ENCODE measurements around the gene TRERF1.
"Not testable (repeated sequence)": the region's sequence is repeated elsewhere in the genome, so short reads cannot be mapped to it uniquely, and the experiment has no call there.

The TRERF1 gene, protein sequence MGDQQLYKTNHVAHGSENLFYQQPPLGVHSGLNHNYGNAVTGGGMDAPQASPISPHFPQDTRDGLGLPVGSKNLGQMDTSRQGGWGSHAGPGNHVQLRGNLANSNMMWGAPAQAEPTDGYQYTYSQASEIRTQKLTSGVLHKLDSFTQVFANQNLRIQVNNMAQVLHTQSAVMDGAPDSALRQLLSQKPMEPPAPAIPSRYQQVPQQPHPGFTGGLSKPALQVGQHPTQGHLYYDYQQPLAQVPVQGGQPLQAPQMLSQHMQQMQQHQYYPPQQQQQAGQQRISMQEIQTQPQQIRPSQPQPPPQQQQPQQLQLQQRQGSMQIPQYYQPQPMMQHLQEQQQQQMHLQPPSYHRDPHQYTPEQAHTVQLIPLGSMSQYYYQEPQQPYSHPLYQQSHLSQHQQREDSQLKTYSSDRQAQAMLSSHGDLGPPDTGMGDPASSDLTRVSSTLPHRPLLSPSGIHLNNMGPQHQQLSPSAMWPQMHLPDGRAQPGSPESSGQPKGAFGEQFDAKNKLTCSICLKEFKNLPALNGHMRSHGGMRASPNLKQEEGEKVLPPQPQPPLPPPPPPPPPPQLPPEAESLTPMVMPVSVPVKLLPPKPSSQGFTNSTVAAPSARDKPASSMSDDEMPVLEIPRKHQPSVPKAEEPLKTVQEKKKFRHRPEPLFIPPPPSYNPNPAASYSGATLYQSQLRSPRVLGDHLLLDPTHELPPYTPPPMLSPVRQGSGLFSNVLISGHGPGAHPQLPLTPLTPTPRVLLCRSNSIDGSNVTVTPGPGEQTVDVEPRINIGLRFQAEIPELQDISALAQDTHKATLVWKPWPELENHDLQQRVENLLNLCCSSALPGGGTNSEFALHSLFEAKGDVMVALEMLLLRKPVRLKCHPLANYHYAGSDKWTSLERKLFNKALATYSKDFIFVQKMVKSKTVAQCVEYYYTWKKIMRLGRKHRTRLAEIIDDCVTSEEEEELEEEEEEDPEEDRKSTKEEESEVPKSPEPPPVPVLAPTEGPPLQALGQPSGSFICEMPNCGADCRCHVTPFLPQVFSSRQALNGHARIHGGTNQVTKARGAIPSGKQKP (N-terminal part only)

GRCh38 chr6:42451333-42452170 lies at the start of gene TRERF1:
TSS of gene TRERF1 (minus strand) at chr6:42451926. CDS start at chr6:42269590, 182,336 bp downstream.
- DNase-seq = peak; percentile 93

DNA sequence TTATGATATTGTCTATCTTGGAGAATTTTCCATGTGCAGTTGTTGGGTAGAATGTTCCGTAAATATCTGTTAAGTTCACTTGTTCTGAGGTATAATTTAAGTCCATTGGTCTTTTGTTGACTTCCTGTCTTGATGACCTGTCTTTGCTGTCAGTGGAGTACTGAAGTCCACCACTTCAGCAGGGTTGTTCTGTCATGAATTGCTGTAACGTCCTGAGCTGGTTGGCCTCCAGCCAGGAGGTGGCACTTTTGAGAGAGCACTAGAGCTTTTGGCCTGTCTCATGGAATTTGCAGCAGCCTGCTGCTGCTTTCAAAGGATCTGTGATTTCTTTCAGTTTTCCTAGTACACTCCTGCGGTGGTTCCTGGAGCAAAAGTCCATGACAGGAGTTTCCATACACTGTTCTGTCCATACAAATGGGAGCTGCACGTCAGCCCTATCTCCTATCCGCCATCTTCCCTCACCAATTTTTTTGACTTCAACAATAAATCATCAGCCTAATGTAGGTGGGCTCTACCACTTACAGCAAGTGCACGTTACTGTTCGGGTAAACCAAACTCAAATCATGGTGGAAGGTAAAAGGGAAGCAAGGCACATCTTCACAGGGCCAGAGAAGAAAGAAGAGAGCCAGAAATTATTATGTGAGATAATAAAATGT lies 46.9 kb upstream of the TRERF1 start:
- peak; percentile 27 for DNase-seq

DNA sequence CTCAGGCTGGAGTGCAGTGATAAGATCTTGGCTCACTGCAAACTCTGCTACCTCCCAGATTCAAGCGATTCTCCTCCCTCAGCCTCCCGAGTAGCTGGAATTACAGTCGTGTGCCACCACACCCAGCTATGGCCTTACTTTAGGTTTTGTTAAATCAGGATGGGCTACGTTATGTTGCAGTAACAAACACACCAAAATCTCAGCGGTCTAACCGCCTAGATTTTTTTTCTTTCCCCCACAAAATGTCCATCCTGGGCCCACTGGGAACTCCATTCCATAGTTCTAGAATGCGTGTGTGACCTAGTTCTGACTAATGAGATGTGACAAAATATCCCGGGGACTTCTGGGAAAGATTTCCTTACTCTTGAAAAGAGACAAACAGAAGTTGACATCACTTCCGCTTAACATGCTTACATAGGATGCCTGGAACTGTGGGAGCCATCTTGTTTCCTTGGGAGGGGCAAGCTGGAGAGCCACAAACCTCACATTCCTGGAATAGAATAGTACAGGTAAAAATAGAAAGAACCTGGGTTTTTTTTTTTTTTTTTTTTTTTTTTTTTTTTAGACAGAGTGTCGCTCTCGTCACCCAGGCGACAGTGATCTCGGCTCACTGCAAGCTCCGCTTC lies 42.3 kb upstream of the TRERF1 start:
- DNase-seq = no peak

- DNase-seq = no peak
Observed at GRCh38 chr6:42488129-42488528, 36.4 kb upstream of the TRERF1 start.

GRCh38 chr6:42484261-42484660 lies 32.5 kb upstream of the TRERF1 start:
- no peak for DNase-seq

- no peak for DNase-seq
Observed at GRCh38 chr6:42482174-42482573, 30.4 kb upstream of the TRERF1 start.

DNA sequence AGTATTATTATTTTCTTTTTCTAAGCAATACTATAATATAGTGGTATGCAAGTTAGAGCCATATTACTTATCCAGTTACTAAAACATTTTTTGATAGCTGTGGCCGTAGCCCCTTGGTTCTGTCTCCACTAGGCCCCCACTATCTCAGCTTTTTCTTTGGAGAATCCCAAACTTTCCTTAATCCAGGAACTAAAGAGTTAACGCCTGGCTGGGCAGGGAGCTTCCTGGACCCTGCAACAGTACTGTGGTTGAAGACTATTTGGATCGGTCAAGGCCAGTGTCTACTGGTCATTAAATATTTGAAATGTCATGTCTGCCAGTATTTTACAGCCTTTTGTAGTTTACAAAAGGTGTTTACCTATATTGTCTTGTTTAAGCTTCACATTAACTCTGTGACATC lies 20.0 kb upstream of the TRERF1 start:
- DNase-seq = no peak

DNA sequence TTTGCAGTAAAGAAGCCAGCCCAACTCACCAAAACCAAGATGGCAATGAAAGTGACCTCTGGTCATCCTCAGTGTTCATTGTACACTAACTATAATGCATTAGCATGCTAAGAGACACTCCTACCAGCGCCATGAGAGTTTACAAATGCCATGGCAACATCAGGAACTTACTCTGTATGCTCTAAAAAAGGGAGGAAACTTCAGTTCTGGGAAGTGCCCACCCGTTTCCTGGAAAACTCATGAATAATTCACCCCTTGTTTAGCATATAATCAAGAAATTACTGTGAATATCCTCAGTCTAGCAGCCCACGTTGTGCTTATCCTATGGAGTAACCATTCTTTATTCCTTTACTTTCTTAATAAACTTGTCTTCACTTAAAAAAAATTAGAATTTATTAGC lies 19.4 kb upstream of the TRERF1 start:
- DNase-seq = no peak

GRCh38 chr6:42468273-42468672 lies 16.5 kb upstream of the TRERF1 start:
- DNase-seq = no peak

GRCh38 chr6:42467651-42468050 lies 15.9 kb upstream of the TRERF1 start:
- no peak for DNase-seq

DNA sequence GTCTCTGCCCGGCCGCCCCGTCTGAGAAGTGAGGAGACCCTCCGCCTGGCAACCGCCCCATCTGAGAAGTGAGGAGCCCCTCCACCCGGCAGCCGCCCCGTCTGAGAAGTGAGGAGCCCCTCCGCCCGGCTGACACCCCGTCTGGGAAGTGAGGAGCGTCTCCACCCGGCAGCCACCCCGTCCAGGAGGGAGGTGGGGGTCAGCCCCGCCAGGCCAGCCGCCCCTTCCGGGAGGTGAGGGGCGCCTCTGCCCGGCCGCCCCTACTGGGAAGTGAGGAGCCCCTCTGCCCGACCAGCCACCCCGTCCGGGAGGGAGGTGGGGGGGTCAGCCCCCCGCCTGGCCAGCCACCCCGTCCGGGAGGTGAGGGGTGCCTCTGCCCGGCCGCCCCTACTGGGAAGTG lies 14.7 kb upstream of the TRERF1 start:
- not testable (repeated sequence) for DNase-seq

DNA sequence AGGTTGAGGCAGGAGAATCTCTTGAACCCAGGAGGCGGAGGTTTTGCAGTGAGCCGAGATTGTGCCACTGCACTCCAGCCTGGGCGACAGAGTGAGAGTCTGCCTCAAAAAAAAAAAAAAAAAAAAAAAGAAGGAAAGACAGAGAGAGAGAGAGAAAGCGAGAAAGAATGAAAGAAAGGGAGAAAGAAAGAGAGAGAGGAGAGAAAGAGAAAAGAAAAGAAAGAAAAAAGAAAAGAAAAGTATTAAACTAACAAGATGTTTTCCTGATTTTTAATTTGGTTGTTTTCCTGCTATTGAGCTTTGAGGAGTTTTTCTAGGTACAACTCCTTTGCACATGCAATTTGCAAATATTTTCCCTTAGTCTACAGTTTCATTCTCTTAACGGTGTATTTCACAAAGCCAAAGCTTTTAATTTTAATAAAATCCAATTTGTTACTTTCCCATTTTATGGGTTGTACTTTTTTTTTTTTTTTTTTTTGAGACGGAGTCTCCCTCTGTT lies 10.8 kb upstream of the TRERF1 start:
- no peak for DNase-seq

GRCh38 chr6:42460883-42461282 lies 9.2 kb upstream of the TRERF1 start:
- no peak for DNase-seq

DNA sequence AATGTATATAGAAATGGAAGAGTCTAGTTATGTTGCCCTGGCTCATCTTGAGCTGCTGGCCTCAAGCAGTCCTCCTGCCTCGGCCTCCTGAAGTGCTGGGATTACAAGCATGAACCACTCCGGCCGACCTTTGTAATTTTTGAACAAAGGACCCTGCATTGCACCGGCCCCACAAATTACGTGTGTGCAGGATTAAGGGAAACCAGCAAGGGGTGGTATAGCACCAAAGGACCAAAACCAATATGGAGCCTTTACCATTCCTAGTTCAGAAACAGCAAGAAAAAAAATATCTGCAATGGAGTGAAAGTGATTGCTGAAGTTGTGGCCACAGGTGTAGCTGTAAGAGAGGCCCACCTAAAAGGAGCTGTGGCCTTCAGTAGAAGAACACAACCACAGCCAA lies 8.2 kb upstream of the TRERF1 start:
- DNase-seq = no peak

DNA sequence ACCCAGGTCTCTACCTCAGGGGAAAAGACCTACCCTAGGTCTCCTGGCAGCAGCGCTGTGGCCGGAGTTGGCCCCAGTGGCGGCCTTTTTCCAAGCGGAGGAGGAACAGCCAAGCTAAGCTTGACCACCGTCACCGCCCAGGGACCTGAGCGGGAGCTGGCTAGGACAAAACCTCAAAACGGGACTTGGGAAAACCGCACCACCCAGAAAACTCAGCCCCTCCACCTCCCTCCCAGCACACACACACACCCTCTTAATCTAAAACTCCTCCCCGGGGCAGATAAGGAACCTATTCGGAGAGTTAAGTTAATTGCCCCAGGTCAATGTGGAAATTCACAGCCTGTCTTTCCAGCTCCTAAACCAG lies 2.7 kb upstream of the TRERF1 start:
- DNase-seq = no peak

GRCh38 chr6:42453654-42454427 lies 2.1 kb upstream of the TRERF1 start:
- no peak for DNase-seq

GRCh38 chr6:42453031-42453653 lies 1.4 kb upstream of the TRERF1 start:
- DNase-seq = peak; percentile 96

GRCh38 chr6:42452171-42453030 lies 675 bp upstream of the TRERF1 start:
- DNase-seq = peak; percentile 93
